IMR-90 (cell line): ENCODE data around the gene SPAG9. TPM values are rescaled to one million over a fixed set of nuclear protein-coding genes. Genes with fewer than 3 reads are reported as not detected.
"Not testable (repeated sequence)": the region's sequence is repeated elsewhere in the genome, so short reads cannot be mapped to it uniquely, and the experiment has no call there.

ENCODE experiments used
- ATAC-seq: fragments of 200-7000 bp; cut with Tn5 transposase; 2 replicates; pipeline ENCODE4 v1.9.1; 2020; ENCODE audit warnings: low read depth, mild to moderate bottlenecking, moderate library complexity
- BruUV-seq: library from RNA; stranded (reverse); fragments of 400-500 nt; replicated peaks from 2 replicates; lab custom pipeline; 2021; lab: Mats Ljungman, UMichigan
- CTCF ChIA-PET: fragments of 300-600 bp; formaldehyde crosslinking; extraction: SDS; loops from one replicate; lab custom pipeline; 2021; ENCODE audit warnings: antibody characterized with exemption; lab: Yijun Ruan, JAX
- POLR2A ChIA-PET: fragments of 300-600 bp; sonication (Branson Sonifier 250); formaldehyde crosslinking; loops from one replicate; lab custom pipeline; 2022; ENCODE audit warnings: antibody characterized with exemption; ENCODE audit not compliant: unreplicated experiment; lab: Charles Lee
- DNase-seq: peaks from one replicate; pipeline ENCODE4 v3.0.0; 2013
- H2AFZ ChIP-seq: replicated peaks from 2 replicates; pipeline ENCODE3; 2013; ENCODE audit warnings: low read length, mild to moderate bottlenecking; ENCODE audit not compliant: poor library complexity
- H2AK5ac ChIP-seq: 2 replicates; pipeline ENCODE4 v1.6.1; 2013; ENCODE audit warnings: low read depth, low read length, inconsistent platforms
- H2AK9ac ChIP-seq: replicated peaks from 2 replicates; pipeline ENCODE3; 2013; ENCODE audit warnings: mild to moderate bottlenecking, low read depth, low read length, moderate library complexity; ENCODE audit not compliant: poor library complexity
- H2BK120ac ChIP-seq: 2 replicates; pipeline ENCODE4 v1.6.1; 2013; ENCODE audit warnings: low read depth, low read length, inconsistent platforms
- H2BK15ac ChIP-seq: 3 replicates; pipeline ENCODE4 v1.6.1; 2013; ENCODE audit warnings: low read depth, low read length, inconsistent platforms
- H2BK20ac ChIP-seq: 2 replicates; pipeline ENCODE4 v1.6.1; 2013; ENCODE audit warnings: low read depth, mild to moderate bottlenecking, inconsistent platforms, low read length, moderate library complexity
- H2BK5ac ChIP-seq: 2 replicates; pipeline ENCODE4 v1.6.1; 2013; ENCODE audit warnings: mild to moderate bottlenecking, low read depth, low read length, inconsistent platforms; ENCODE audit not compliant: poor library complexity, severe bottlenecking
- H3K14ac ChIP-seq: replicated peaks from 2 replicates; pipeline ENCODE4 v1.6.1; 2013; ENCODE audit warnings: low read depth, low read length, inconsistent platforms
- H3K18ac ChIP-seq: 2 replicates; pipeline ENCODE4 v1.6.1; 2013; ENCODE audit warnings: low read depth, low read length, control low read depth
- H3K23ac ChIP-seq: 2 replicates; pipeline ENCODE4 v1.6.1; 2013; ENCODE audit warnings: low read depth, low read length, inconsistent platforms
- H3K27ac ChIP-seq: 2 replicates; pipeline ENCODE4 v1.5.1; 2013; ENCODE audit warnings: mild to moderate bottlenecking, control low read depth, low read length; ENCODE audit not compliant: insufficient read depth
- H3K27me3 ChIP-seq: 2 replicates; pipeline ENCODE4 v1.6.1; 2013; ENCODE audit warnings: low read length; ENCODE audit not compliant: control insufficient read depth, insufficient read depth
- H3K36me3 ChIP-seq: 2 replicates; pipeline ENCODE4 v1.6.1; 2013; ENCODE audit warnings: low read length, mixed read lengths; ENCODE audit not compliant: control insufficient read depth, insufficient read depth
- H3K4ac ChIP-seq: 2 replicates; pipeline ENCODE4 v1.6.1; 2013; ENCODE audit warnings: low read depth, low read length, inconsistent platforms
- H3K4me1 ChIP-seq: 2 replicates; pipeline ENCODE4 v1.6.1; 2013; ENCODE audit warnings: low read length, mixed read lengths; ENCODE audit not compliant: control insufficient read depth, insufficient read depth
- H3K4me2 ChIP-seq: 2 replicates; pipeline ENCODE4 v1.6.1; 2013; ENCODE audit warnings: low read depth, mild to moderate bottlenecking, control low read depth, low read length, moderate library complexity
- H3K4me3 ChIP-seq: 2 replicates; pipeline ENCODE4 v1.5.1; 2013; ENCODE audit warnings: low read depth, mild to moderate bottlenecking, control low read depth, low read length, moderate library complexity; ENCODE audit not compliant: insufficient read depth
- H3K56ac ChIP-seq: 2 replicates; pipeline ENCODE4 v1.6.1; 2013; ENCODE audit warnings: low read length, inconsistent platforms; ENCODE audit not compliant: insufficient read depth; ENCODE audit errors: extremely low read depth
- H3K79me1 ChIP-seq, 2 experiments: 2 replicates each; pipeline ENCODE4 v1.6.1; 2013; ENCODE audit warnings: low read length in 2 of 2, inconsistent platforms in 1 of 2, low read depth in 1 of 2
- H3K9ac ChIP-seq: 2 replicates; pipeline ENCODE4 v1.6.1; 2013; ENCODE audit warnings: low read depth, low read length, control low read depth
- H3K9me1 ChIP-seq: 2 replicates; pipeline ENCODE4 v1.6.1; 2013; ENCODE audit warnings: low read length, inconsistent platforms; ENCODE audit not compliant: insufficient read depth
- H3K9me3 ChIP-seq: 2 replicates; pipeline ENCODE4 v1.6.1; 2013; ENCODE audit warnings: low read length; ENCODE audit not compliant: control insufficient read depth, insufficient read depth
- H4K20me1 ChIP-seq: 2 replicates; pipeline ENCODE4 v1.6.1; 2013; ENCODE audit warnings: low read length, inconsistent platforms; ENCODE audit not compliant: insufficient read depth
- H4K5ac ChIP-seq: 2 replicates; pipeline ENCODE4 v1.6.1; 2013; ENCODE audit warnings: mild to moderate bottlenecking, low read depth, low read length, control low read depth
- H4K8ac ChIP-seq, 2 experiments: 2 replicates each; pipeline ENCODE4 v1.6.1; 2013; ENCODE audit warnings: low read depth in 2 of 2, low read length in 2 of 2, control low read depth in 1 of 2, inconsistent platforms in 1 of 2
- H4K91ac ChIP-seq: 2 replicates; pipeline ENCODE4 v1.6.1; 2013; ENCODE audit warnings: low read depth, low read length, inconsistent platforms; ENCODE audit not compliant: insufficient read depth
- CEBPB ChIP-seq: IDR thresholded peaks from 2 replicates; pipeline ENCODE4 v1.6.1; 2012; ENCODE audit warnings: low read depth, low read length, improper control_type of control experiment
- WGBS, 2 experiments: methylation state at CpG; one replicate each; pipeline versions ENCODE4 v1.1.5 to v1.1.7; 2013; ENCODE audit warnings: missing lambda C conversion rate in 2 of 2; ENCODE audit not compliant: insufficient read length in 1 of 2; ENCODE audit errors: extremely low coverage in 2 of 2; 5-methylcytosine and 5-hydroxymethylcytosine counted together
- dilution Hi-C: fragments of 300-500 bp; cut with HindIII; formaldehyde crosslinking; loops from one replicate; pipeline ENCODE4 v1.14.3; 2018; ENCODE audit warnings: low sequenced_read_pairs; ENCODE audit not compliant: unreplicated experiment
- in situ Hi-C: fragments of 300-500 bp; cut with MboI; formaldehyde crosslinking; loops from 3 replicates; pipeline ENCODE4 v1.14.3; 2019; ENCODE audit warnings: low sequenced_read_pairs, inconsistent platforms, mixed read lengths
- intact Hi-C: fragments of 100-400 bp; cut with micrococcal nuclease; formaldehyde crosslinking; loops from 2 replicates; pipeline ENCODE4 v1.10.0; 2022
- polyA plus RNA-seq, 3 experiments: library from polyadenylated mRNA; depleted of rRNA; stranded (reverse); fragments of >200 nt; gene quantifications; 2 replicates each; pipeline ENCODE4 v1.2.3, GENCODE V29; 2012; ENCODE audit warnings: low replicate concordance in 1 of 3
- total RNA-seq: library from RNA; depleted of rRNA; stranded (reverse); fragments of >200 nt; gene quantifications from 2 replicates; pipeline ENCODE4 v1.2.3, GENCODE V29; 2012

The SPAG9 gene
- total and polyA plus RNA-seq, 2 of the 4 experiments (the other 2 are of a cell fraction), result 26.7 to 75.5 TPM

- H2AK9ac ChIP-seq, H4K8ac ChIP-seq, H2BK20ac ChIP-seq, H3K4ac ChIP-seq, H3K9me3 ChIP-seq, H3K4me2 ChIP-seq, H2BK15ac ChIP-seq, H3K9me1 ChIP-seq, H3K14ac ChIP-seq, H4K20me1 ChIP-seq, H3K36me3 ChIP-seq, H4K5ac ChIP-seq, H3K27me3 ChIP-seq, H3K23ac ChIP-seq, in situ Hi-C loops, H2AK5ac ChIP-seq, H2AFZ ChIP-seq, DNase-seq, dilution Hi-C loops, H2BK5ac ChIP-seq, H2BK120ac ChIP-seq, H3K9ac ChIP-seq, intact Hi-C loops, POLR2A ChIA-PET, H3K56ac ChIP-seq, H3K18ac ChIP-seq, H4K91ac ChIP-seq, H3K27ac ChIP-seq, ATAC-seq, H3K4me3 ChIP-seq, CTCF ChIA-PET, BruUV-seq: not testable (repeated sequence)
- peaks cover 32 to 56% of the 10 kb centered on the region in 2 experiments for H3K79me1 ChIP-seq
- no CpG with 5 or more reads among the region's 10 CpGs for WGBS, 2 experiments
- 0 out of 2 replicates have a peak, but pooled peaks have one; percentile 21 for TF ChIP-seq CEBPB
- H3K4me1 ChIP-seq, result peaks cover 11% of the 10 kb centered on the region
Measured at GRCh38 chr17:51088868-51089267, 31.8 kb downstream of the SPAG9 start.
